LoVo (cell line): Measurements from ENCODE around the gene TUFM.
"Not testable (repeated sequence)": the region's sequence is repeated elsewhere in the genome, so short reads cannot be mapped to it uniquely, and the experiment has no call there.

Experiments
- DNase-seq: peaks from one replicate; pipeline ENCODE4 v3.0.0-alpha.2; 2016; ENCODE audit warnings: low spot score

TUFM gene

DNA sequence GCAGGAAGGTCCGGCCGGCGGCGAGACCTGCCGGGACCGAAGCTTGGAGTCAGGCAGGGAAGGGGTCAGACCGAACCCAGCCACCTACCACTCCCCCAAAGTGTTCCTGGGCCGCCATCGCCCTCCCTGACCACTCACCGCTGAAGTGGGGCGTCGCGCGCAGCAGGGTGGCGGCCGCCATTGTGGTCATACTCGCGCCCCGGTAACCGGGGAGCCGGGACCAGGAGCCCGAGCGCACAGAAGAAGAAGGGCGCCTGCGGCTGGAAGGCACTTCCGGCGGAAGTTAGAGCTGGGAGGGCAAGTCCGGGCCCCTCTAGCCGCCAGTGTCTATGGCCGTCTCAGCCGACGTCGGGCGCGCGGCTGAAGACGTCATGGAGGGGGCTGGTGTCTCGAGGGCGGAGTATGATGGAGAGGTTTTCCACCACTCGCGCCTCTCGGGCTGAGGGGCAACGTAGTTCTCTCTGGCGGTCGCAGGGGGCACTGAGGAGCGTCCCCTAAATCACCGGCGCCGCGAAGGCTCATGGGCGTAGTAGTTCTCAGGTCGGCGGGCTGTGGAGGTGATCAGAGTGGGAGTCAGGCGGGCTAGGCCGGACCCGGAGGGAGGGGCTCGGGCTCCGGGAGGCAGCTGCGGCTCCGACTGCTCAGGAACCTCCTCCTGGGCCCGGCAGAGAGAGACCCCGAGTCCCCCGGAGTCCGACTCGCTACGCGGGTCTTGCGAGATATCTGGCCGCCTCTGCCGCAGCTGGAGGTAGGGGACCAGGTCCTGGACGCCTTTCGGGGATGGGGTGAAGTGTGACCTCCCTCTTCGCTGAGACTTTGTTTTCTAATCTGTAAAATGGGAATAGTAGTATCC, at the start of gene TUFM:
TUFM (minus strand) TSS at position 269 of the 853 bp plus-strand sequence; CDS start at position 190, 79 bp downstream.
- peak; percentile 97 for DNase-seq

DNA sequence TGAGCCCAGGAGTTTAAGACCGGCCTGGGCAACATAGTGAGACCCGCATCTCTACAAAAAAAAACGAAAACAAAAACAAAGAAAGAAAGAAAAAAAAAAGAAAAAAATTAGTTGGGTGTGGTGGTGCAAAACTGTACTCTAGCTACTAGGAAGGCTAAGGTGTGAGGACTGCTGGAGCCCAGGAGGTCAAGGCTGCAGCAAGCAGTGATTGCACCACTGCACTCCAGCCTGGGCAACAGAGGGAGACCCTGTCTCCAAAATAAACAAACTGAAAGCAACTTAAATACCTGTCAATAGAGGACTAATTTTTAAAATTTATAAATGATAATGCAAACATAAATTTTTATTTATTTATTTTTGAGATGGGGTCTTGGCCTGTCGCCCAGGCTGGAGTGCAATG, 49.5 kb upstream of the TUFM start:
- no peak for DNase-seq

DNA sequence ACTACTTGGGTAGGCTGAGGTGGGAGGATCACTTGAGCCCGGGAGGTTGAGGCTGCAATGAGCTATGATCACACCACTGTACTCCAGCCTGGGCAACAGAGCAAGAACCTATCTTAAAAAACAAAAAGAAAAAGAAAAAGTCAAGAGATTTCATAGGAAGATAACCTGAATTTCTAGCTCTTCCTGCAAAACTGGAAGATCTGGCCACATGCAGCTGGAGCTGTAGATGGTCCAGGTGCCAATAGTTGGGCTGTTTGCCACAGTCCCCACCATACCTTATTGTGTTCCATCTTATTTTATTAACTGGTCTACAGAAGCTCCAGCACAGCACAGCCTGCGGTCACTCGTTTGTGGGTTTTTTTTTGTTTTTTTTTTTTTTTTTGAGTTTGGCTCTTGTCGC, 47.1 kb upstream of the TUFM start:
- DNase-seq: no peak

DNA sequence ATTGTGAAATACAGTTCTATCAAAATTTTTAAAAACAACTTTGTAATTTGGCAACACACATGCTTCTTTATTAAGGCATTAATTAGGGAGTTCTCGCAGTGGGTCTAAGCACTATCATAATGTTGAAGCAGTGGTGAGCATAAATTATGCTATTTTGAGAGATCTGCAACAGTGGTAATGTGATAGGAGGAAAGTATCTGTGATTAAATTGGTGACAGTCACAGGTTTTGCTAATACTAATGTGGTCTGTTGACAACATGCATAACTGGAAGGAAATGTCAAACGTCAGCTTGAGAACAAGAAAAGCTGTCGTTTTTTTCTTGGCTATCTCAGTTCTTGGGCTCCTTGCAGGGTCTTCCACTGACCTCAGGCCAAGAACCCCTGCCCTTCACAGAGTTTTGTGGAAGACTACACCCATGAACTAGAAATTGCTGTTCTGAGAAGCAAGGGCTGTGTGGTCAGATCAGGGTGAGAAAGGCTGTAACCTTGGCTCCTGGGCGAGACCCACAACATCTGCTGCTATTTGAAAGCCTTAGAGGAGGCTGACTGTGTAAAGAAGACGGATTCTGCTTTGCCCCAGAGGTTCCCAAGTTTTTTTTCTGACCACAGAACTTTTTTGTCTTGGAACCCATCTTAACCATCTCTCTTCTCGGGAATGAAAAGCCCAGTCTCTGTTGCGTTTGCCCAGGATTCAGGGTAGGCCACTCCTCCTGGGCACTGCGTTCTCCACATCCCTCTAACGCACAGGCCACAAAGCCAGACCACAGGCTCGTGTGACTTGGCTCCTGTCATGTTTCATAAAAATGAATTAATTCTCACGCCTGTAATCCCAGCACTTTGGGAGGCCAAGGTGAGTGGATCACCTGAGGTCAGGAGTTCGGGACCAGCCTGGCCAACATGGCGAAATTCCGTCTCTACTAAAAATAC, 46.1 kb upstream of the TUFM start:
- DNase-seq: no peak

DNA sequence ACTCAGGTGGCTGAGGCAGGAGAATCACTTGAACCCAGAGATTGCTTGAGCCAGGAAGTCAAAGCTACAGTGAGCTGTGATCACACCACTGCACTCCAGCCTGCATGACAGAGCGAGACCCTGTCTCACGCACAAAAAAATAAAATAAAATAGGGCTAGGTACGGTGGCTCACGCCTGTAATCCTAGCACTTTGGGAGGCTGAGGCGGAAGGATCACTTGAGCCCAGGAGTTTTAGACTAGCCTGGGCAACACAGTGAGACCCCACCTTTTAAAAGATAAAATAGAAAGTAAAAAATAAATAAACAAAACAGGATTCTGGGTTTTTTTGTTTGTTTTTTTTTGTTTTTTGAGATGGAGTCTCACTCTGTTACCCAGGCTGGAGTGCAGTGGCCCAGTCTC, 44.2 kb upstream of the TUFM start:
- not testable (repeated sequence) for DNase-seq

DNA sequence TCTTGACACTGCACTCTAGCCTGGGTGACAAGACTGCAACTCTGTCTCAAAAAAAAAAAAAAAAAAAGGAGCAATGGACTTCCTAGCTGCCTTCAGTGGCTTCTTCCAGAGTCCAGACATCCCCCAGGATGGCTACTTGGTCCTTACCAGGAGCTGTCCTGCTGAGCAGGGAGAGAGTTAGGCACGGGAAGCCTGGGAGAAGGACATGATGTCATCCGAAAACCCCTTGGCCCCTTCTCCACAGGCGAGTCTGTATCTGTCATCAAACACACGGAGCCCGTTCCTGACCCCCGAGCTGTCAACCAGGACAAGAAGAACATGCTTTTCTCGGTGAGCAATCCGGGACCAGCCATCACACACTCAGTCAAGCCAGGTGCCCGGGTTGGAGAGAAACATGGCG, 40.8 kb upstream of the TUFM start:
- DNase-seq: no peak

DNA sequence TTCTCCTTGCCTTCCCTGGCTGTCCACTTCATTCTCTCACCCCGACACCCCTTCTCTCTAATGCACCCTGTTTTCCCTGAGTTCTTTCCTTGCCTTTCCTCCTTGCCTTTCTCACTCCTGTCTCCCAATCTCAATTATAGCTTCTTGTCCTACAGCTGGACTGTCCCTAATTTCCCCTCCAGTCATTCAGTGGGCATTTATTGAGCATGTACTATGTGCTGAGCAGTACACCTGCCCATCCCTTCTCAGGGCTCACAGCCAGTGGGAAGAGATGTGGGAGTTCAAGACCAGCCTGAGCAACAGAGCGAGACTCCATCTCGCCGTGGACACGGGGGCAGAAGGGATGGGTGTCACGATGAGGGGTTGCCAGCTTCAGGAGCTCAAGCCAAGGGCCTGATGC, 37.9 kb upstream of the TUFM start:
- no peak for DNase-seq

DNA sequence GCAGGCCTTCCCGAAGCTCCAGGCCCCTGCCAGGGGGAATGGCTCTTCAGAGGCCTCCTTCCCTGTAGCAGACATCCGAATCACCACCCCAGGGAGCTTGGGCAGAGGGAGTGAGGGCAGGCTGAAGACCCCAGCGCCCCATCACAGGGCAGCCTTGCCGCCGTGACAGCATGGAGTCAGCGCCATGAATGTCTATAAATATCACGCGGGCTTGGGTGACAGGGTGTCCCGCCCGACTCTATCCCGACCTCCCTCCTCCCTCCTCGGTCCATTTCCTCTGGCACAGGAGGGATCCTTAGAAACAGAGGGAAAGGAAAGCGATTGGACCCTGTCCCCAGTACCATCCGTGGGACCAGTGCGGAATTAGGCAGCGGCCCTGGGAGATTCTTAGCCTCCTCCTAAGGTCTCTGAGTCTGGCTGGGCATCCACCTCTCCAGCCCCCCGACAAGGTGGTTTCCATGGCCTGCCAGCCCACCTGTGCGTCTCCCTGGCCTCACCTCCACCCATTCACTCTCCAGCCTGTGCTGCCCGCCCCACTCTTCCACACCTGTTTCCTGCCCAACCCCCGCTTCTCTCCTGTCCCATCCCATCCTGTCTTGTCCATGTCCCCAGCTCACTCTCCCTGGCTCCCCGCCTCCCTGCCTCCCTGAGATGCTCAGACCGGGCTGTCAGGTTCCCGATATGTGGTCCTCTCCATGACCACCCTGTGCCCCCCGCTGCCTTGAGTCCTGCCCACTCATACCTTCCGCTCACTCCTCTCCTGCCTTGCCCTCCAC, 37.3 kb upstream of the TUFM start:
- DNase-seq: no peak

DNA sequence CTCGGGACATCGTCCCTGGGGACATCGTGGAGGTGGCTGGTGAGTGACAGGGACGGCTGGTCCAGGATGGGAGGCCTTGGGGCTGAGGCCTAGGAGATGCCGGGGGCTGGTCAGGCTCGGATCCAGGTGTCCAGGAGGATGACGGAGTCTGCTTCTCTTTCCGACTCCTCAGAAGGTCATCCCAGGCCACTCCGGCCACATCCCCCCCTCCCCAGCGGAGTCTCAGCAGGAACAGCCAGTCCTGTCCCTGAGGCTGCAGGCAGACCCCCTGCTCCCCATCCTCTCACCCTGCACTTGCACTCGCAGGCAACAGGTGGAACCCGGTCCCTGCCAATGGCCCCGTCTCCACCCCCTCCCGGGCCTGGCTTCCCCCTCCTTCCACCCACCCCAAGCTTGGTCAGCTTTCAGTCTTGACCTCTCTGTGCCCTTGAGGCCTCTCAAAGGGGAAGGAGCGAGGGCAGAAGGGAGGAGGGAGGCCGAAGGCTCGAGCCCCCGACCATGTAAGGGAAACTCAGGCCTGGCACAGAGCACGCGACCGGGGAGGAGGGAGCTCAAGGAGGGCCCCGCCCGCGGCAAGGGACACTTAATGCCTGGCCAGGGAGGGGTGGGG, 36.5 kb upstream of the TUFM start:
- DNase-seq: no peak

DNA sequence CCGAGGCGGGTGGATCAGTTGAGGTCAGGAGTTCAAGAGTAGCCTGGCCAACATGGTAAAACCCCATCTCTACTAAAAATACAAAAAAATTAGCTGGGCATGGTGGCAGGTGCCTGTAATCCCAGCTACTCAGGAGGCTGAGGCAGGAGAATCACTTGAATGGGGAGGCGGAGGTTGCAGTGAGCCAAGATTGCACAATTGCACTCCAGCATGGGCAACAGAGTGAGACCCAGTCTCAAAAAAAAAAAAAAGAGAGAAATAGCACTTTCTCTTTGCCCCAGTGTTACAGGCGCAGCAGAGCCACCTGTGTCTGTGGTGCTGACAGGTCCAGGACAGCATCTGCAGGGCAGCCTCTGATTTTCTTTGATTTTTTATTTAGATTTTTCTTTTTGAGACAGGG, 35.4 kb upstream of the TUFM start:
- not testable (repeated sequence) for DNase-seq

DNA sequence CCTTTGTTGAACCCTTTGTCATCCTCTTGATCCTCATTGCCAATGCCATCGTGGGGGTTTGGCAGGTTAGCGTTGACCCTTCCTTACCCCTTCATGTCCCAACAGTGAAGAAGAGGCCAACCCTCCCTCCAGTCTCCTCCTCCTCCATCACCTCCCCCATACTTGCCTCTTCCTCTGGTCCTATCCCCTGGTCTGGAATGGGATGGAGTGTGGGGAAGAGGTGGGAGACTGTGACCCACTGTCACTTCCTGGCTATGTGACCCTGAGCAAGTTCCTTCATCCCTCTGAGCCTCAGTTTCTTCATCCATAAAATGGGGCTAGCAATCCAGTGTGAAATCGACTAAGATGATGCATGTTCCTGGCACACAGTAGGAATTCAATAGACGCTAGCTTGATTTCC, 34.8 kb upstream of the TUFM start:
- no peak for DNase-seq

DNA sequence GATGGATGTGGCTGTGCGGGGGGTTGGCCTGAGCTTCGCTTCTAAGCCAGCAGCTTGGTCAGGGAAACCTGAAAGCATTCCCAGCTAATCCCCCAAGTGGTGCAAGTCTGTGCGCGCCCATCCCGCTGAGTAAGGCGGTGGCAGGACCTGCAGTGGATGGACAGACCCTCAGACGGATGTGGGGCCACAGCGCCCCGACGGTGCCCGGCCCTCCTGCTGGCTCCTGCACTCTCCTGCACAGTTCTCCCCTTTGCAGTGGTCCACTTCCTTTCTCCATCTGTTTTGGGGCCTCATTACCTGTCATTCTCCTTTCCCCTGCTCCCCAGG, 34.4 kb upstream of the TUFM start:
- DNase-seq: no peak

DNA sequence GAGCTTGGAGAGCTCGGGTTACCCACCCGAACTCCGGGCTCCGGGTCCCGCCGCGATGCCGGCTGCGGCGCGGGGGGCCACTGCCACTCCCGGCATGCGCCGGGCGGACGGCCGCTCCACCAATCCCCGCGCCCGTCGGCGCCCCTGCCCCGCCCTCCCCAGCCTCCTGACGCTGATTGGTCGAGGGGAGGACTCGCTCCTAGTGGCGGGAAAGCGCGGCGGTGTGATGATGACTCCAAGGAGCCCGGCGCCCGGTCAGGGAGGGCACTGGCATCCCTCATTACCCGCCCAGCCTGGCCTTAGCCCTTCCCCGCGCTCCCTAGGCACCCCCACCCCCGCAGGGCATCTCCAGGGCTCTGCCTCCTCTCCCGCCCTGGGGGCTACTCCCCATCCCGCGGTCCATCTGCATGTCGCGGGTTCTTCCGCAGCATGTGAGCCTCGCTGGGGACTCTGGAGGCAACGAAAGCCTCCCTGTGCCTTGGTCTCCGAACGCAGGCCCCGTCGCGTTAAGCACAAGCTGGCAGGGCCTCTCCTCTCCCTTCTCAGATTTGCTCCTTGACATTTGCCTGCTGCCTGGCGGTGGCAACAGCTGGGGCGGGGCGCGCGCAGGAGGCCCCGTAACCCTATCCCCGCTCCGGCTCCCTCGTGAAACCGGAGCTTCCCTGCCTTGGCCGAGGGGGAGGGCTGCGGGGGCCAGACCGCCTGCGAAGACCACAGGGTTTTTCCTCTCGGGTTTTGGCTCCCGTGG, 33.9 kb upstream of the TUFM start:
- DNase-seq: peak; percentile 31

DNA sequence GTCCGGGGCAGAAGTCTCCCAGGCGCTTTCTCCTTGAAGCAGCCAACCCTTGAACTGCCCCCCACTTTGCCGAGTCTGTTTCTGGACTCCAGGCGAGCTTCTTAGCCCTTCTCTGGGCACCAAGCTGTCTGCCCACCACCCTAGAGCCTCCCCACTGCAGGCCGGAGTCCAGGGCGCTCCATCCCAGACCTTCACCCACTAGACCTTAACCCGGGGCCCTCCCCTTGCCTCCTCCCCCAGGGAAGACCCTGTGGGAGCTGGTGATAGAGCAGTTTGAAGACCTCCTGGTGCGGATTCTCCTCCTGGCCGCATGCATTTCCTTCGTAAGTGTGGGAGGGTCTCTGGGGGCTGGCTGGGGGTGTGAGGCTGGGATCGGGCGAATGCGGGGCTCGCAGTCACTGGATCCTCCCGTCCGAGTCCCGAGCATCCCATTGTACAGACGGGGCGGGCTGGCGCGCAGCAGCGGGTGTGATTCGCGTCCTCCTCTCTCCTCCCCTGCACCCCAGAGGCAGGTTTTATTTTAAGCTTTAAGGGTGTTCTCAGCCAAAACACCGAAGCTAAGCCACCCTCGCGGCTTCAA, 33.2 kb upstream of the TUFM start:
- DNase-seq: no peak

DNA sequence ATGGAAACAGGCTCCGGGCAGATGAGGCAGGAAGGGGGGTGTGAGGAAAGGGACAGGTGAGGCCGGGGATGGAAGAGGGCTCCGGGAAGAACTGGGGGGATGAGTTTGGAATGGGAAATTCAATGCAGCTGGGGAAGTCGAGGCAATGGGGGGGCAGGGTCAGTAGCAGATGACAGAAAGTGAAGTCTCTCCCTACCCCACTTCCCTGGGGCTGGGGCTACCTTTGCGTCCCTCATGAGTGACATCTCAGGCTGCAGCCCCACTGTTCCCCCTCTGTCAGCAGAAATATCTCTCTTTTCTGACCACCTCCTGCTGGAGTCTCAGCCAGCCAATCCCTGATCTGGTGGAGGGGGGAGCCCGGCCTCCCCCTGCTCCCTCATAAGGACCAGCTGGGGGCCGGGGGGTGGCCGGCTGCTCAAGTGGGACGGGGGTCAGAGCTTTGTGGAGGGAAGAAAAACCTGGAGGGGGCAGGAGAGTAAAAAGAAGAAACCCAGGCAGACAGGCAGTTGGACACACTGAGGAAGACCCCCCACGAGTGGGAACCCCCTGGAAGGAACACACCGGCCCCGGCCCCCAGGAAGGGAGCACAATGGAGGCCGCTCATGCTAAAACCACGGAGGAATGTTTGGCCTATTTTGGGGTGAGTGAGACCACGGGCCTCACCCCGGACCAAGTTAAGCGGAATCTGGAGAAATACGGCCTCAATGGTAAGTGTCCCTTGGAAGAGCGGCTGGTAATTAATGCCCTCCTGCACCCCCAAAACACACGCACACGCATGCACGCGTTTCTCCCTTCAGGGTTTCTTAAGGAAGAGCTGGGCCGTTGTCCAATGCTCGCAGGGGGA, 32.2 kb upstream of the TUFM start, which contains the start of gene ATP2A1:
ATP2A1 (plus strand) TSS at position 406 of the 844 bp plus-strand sequence; CDS start at position 590, 184 bp downstream.
- no peak for DNase-seq

DNA sequence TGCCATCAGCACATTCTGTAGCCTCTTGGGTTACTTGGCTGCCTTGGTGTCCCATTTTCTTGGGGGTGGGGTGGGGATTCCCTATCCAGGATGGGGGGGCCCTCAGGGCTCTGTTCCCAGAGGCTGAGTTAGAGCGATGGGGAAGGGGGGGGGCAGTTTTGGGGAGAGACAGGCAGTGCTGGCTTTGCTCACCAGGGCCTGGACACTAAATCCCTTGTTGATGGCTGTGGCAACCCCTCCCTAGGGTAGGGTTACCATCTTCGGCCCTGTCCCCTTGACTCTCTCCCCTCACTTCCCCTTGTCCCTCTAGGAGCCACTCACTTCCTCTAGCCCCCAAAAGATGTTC, 31.5 kb upstream of the TUFM start:
- DNase-seq: no peak

DNA sequence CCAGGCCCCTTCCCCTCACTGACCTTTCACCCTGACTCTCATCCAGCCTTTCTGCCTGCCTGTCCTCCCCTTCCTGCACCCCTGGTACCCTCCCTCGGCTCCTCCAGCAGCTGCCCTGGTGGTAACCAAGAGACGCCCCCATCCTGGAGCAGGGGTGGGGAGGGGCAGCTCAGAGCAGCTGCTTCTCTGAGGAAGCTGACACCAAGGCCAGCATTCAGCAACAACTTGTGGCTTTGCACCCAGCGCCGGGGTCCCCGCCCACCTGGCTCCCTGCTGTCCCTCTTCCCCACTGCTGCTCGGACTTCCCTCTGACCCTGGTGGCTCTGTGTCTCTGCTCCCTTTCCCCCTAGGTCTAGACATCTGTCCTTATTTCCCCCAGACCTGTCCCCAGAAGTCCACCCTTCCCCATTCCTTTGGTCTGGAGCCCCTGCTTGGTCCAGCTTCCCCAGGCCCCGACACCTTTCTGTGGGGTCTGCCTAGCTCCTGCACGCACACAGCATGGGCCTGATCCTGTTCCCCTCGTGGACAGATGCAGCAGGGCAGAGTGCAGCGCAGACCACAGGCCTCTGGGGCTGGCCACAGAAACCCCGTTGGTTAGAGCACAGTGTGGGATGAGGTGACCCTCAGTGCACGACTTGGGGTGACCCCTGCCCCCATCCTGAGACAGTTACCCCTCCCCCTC, 31.0 kb upstream of the TUFM start:
- no peak for DNase-seq

DNA sequence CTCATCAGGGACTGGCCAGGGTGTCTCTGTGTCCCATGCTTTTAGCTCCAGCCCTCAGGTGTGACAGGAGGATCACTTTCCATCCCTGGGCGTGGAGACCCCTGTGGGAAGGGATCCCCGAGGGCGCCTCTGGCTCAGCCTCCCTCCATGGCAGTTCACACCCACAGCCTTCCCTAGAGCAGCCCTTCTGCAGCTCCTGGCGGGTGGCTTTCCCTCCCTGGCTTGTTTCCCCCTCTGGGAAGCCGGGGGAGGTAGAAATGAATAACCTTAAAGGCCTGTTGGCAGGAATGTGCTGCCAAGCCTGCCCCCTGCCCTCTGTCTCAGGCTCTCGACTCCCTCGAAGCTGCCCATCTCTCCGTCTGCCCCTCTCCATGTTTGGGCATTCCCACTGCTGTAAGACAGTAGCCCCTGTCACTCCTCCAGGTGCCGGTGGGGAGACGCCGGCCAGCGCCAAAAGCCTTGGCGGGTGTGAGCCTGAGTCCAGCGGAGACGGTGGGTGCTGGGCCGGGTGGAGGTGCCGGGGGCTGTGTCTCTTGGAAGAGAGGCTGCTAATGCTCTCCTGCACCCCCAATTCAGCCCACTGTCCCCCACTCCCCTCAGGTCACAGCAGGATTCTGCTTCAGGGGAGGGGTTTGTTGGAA, 30.0 kb upstream of the TUFM start:
- DNase-seq: no peak
